HuH-7.5 (cell line): ENCODE results near the gene CCDC188.

Experiments
- DNase-seq: peaks from one replicate; pipeline ENCODE4 v3.0.0; 2011; ENCODE audit warnings: low spot score

The CCDC188 gene

DNA sequence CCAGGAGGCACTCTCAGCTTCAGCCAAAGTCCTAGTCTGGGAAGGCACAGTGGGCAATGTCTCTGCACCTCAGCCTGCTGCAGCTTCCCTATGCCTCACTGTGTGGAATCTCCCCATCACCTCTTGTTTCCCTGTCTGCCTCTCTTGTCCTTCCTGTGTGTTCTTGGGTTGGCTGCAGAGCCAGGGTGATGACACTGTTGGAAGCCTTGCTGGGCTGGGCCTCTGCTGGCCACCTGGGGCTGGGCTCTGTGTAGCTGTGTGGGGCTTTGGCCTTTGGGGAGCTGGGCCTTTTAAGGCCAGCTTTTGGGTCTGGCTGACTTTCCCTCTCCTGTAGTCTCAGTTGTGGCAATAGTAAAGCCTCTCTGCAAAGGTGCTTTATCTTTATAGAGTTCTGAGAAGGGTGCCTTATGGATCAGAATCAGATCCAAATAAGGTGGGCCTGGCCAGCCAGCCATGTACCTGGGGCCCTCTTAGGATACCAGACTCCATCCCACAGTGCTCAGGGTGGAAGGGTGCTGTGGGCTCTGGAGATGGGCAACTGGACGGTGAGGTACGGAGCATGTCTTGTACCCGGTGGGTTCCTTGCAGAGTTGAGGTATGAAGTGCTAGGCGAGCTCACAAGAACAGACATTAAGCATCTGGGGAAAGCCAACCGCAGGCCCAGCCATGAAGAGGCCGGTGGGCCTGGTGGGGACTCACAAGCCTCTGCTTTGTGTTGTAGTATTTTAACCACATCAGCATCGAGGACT, 45.2 kb downstream of the CCDC188 start:
- no peak for DNase-seq

DNA sequence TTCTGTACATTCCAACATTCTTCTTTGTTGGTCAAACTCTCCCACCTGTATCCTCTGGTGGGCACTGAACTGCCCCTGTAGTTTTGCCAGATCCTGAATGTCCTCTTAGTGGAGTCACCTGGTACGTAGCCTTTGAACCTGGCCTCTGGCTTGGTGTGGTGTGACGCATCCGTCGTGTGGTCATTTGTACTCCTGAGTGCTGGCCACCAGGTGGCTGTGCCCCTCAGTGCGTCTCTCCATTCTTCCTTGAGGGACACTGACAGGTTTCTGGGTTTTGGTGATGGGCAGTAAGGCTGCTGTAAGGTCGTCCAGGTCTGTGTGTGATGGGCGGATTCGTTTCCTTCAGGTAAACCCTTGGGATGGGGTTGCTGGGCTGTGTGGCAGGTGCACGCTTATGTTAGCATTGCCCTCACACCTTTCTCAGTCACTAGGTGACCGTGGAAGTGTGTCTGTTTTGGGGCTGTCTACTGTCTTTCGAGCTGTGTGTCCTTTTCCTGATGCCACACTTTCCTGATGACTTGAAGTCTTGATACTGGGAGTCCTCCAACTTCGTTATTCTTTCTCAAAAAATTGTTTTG, 48.6 kb downstream of the CCDC188 start:
- no peak for DNase-seq

DNA sequence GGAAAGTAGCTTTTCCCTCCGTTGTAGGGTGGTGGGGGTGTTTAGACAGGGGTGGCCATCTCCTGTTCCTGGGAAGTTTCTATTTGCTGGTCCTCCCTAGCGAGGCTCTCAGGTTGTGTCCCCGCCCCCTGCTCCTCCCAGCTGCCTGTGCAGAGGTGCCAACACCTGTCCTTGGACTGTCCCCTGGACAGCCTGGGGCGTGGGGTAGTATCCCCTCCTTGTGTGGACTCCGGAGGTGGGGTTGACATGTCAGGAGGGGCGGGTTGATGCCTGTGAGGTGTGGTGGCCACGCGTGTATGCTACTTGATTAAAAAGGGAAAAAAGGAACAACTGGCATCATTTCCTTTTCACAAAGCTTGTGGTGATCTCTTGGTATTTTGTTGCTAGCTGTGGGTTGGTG, 49.2 kb downstream of the CCDC188 start:
- no peak for DNase-seq

DNA sequence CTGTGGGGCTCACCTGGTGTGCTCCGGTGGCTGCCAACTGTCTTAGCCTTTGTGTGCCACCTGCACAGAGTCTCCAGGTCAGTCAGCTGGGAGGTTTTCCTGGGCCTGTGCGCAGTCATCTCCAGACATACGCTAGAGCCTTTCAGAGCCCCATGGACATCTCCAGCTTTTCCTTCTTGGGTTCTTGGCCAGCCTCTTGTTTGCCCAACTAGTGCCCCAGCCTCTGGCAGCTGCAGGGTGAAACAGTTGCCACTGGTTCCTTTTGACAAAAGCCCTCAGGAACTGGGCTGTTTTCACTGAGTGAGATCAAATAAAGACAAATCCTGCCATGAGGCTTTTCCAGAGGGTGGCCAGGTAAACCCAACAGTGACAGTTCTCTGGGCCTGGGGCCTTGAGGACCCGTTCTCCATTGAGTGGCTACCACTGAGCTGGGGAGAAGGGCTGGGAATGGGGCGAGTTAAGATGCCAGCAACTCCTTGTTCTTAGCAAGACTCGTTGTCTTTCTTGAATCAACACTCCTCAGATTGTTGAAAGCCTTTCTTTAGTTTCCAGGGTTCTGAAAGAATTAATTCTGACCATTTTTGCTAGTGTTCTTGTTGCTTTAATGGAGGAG, 51.6 kb downstream of the CCDC188 start:
- no peak for DNase-seq
